Activated CD8-positive, alpha-beta memory T cell treated with anti-CD3 and anti-CD28 coated beads, Interleukin-2, amount 50 U/mL, for 1 hour (primary cell): ENCODE data around the gene CASTOR1.

ENCODE experiments used
- DNase-seq: peaks from one replicate; pipeline ENCODE4 v3.0.0-alpha.2; 2020; ENCODE audit errors: extremely low read depth

The CASTOR1 gene

GRCh38 chr22:30320021-30320556 lies 30.8 kb upstream of the CASTOR1 start:
- no peak for DNase-seq

GRCh38 chr22:30318799-30319419 lies 29.6 kb upstream of the CASTOR1 start:
- no peak for DNase-seq

- no peak for DNase-seq
Measured at GRCh38 chr22:30317778-30318177, 28.5 kb upstream of the CASTOR1 start.

- DNase-seq = no peak
Measured at GRCh38 chr22:30315962-30316576, 26.8 kb upstream of the CASTOR1 start.

DNA sequence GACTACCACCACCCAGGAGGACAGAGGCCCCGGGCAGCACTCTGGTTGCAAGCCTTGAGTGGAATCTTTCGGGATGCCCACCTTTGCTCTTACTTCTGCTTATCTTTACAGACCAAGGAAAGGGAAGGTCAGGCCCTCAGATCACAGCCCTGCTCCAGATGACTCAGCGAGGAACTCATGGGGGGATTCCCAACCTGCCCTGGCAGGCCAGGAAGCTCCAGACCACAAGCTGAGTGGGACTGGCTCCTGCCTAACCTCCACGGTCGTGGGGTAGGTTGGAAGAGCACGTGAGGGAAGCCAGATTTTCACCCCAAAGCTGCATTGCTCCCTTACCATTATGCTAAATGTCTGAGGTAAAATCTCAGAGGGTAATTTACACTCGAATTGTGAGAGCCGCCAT lies 25.6 kb upstream of the CASTOR1 start:
- DNase-seq = no peak

- DNase-seq = no peak
Measured at GRCh38 chr22:30313527-30314363, 24.4 kb upstream of the CASTOR1 start.

DNA sequence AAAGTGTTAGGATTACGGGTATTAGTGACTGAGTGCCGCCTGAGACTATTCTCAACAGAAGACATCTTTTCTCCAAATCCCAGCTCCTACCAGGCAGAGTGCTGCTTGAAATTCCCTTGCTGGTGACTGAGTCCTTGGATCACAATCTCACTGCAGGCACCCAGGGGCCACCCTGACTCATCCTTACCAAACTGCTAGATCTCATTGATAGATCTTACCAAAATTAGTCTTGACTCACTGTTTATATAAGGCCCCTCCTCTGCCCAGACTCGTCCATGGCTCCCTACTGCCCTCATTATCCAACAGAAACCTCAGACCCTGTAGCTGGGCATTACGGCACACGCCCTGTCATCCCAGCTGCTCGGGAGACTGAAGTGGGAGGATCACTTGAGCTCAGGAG lies 22.7 kb upstream of the CASTOR1 start:
- no peak for DNase-seq

GRCh38 chr22:30310881-30311771 lies 21.8 kb upstream of the CASTOR1 start:
- DNase-seq = no peak

DNA sequence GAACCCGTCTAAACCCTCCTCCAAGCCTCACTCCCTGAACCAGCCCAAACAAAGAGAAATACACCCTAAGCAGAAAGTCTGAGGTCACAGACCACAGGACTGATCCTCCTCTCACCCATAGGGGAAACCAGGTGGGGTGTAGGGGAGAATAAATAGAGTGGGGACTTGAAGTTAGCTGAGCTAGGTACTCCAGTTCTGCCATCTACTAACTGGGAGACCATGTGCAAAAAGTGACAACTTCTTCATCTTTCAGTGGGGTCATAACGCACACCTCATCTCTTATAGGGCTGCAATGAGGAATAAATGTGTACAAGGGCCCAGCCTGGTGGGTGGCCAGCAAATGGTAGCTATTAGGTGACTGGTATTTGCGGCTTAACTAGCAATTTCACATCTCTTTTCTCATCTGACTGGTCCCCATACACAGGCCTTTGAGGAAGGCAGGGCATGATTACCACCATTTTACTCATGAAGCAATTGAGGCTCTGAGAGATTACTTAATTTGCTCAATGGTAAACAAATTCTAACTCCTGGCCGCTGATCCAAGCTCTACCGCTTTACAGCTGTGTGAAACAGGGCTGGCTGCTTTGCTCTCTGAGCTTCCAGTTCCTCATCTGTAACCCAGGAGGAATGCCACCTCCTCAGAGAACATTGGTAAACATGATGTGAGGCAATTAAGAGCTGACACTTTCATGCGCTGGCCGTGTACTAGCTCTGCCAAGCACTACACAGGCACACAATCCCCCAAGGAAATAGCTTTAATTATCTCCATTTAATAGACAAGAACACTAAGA lies 20.8 kb upstream of the CASTOR1 start:
- DNase-seq = no peak

DNA sequence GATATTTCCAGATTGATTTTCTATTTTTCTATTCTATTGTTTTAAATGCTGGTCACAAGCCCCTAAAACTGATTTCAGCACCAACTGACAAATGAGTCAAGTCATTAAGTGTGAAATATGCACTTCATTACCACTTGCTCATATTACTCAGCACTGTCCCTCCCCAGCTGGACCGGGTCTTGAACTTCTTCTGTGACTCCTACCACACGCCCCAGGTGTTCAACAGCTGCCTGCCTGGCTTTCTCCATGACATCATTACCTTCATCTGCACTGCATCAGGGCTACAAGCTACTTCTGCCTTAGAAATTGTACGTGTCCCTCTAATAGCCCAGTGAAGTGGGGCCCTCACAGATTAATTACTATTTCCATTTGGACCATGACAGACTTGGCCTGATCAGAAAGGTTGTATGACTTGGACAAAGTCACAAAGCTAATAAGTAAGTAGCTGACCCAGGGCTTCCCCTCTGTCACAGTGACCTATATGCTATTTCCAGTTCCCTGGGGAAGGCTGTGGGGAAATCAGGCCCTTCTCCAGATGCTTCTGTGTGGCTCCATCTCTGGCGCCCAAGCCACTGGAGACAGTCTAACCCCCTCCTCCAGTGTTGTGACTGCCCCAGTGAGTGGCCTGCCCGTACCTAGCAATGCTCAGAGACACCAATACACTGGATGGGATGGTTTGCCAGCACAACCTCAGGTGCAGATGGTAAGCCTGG lies 19.4 kb upstream of the CASTOR1 start:
- DNase-seq = no peak

DNA sequence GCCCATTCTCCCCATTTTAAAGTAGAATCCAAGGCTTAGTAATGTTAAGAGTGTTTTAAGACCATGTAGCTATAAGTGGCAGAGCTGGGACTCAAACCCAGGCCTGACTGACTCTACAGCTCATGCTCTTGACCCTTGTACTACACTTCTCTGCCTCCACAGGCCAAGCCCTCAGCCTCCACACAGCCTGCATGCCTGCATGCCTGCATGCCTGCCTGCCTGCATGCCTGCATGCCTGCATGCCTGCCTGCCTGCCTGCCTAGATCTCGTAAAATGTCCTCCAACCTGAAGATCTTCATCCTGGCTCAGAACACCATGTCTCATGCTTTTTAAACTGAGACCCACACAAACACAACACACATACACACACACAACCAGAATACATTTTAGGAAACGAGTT lies 18.8 kb upstream of the CASTOR1 start:
- no peak for DNase-seq

DNA sequence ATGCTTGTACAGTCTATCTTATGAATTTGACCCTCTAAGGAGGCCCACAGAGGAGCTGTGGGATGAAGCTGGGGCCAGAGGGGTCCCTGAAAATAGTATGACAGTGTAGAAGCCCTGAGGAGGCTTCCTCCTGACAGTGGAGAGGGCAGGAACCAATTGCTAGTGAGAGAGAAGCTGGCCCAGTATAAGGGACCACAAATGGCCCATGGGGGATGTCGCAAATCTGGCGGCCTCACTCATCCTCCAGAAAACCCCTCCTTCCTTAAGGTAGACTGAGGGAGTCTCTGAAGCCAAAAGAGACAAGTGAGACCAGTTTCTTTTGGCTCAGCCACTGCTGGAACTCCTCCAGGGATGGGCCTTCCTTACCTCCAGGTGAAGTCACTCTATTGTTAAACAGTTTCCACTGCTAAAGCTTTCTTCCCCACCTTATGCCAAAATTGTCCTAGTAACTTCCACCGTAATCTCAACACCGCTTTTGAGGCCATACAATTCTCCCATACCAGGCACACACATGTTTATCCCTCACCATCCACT lies 17.8 kb upstream of the CASTOR1 start:
- no peak for DNase-seq

DNA sequence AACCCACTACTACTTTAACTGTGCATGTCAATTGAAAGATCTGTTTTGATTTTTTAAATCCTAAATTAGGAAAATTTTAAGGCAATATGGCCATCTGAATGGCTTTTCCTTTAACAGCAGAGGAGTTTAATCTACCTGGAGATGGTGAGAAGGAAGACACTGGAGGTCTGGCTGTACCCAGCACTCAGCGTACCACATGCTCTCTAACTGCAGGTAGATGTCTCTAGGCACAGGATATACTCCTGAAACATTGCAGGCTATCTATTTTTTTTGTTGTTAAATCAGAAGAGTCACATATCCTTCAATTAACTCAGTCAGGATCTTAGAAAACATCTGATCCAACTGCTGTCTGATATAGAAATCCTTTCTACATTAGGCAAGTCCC lies 17.3 kb upstream of the CASTOR1 start:
- no peak for DNase-seq

DNA sequence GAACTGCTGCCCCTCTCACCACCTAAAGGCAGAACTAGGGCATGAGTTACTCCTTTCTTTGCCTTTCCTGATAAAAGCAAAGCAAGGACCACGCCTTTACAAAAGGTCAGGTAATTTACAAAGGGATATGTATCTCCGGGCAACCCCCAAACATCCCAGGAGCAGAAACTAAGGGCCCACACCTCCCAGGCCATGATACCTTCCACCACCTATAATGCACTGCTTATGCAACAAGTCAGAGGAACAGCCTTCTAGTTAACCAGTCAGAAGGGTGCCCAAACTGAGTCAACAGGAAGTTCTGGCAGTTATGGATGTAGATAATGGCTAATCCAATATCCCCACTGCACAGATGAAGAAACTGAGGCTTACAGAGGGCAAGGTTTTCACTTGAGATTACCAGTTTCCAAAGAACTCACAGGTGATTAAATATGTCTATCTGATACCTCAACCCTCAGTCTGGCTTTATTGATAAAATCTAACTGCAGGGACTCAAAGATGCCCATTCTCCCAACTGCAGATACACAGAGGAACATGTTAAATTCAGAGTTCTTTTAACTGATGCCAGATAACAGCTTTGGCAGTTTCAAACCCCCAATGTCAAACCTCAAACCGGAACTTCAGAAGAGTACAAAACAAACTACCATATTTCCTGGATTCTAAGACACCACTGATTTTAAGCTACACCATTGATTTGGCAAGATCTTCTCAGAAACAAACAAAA lies 16.8 kb upstream of the CASTOR1 start:
- DNase-seq = no peak

- DNase-seq = no peak
Measured at GRCh38 chr22:30305519-30305905, 16.2 kb upstream of the CASTOR1 start.

DNA sequence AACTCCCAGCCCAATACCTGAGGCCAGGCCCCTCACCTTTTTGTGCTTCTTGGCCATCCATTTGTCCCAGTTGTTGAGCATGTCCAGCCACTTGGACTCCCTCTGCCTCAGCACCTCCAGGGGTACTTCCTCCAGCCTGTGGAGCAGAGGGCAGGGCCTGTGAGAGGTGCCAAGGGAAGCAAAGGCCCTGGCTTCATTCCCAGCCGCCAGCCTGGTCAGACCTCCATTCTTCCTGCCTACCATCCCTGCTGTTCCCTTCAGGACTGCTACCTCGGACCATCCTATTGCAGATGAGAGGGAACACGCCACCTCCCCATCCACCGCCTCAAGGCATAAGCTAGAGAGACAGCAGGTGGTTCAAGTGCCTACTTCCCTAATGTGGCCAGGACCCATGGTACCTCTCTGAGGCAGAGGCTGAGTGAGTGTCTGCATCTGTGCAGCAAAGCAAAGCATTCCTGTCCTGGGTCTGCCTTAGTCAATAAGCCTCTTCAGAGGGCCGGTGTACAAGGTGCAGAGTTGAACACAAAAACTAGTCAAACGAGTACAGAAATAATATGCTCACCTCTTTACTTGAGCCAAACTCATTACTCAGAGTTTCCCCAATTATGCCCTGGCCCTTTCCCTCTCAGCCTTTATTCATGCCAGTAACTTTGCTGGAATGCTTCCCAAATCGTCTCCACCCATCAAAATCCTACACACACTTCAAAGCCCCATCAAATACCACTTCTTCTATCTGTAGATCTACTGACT lies 15.4 kb upstream of the CASTOR1 start:
- no peak for DNase-seq

GRCh38 chr22:30302810-30303138 lies 13.5 kb upstream of the CASTOR1 start:
- no peak for DNase-seq

DNA sequence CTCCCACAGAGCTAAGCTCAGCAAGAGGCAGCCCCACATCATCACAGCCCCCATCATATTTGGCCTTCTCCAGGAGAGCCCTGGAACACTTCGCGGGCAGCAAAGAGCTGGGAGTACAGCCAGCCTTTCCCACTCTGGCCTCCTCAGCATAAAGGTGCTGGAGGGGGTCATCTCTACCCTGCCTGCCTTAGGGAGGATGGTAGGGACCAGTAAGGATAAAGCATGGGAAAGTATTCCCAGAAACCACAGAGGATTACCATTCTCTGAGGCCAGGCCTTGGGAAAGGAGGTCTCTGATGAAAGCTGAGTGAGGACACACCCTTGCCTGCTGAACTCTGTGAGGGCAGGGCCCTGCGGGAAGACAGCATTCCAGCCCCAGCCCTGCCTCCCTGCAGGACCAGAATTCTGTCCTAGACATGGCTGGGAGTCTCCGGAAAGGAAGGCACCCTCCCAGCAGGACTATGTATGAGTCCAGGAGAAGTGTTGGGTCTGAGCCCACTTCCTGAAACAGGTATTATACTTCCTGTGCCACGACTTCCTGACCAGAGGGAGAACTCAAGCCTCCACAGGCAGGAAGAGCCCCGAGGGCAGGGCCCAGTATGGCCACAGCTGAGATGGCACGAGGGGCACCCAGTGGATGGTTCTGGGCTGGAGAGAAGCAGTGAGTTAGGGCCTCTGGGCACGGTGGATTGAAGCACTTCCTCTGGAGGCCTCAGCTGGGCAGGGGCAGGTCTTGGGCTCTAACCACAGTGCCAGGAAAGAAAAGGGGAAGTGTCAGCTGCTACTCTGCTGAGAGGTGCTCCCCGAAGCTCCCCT lies 12.9 kb upstream of the CASTOR1 start:
- DNase-seq = no peak
